ENCODE measurements around the gene MMS22L. TPM values are rescaled to one million over a fixed set of nuclear protein-coding genes. Genes with fewer than 3 reads are reported as not detected.

The MMS22L gene
- polyA plus RNA-seq, 1 donor (not counting 4 experiments of a cell fraction or from before 2014, with no cell fraction given) = 14.3 TPM

- no peak overlapping the region for H3K9ac ChIP-seq (ENCODE audit: control insufficient read depth, extremely low read depth, insufficient read depth, low read length)
- TF ChIP-seq CTCF (optimal IDR thresholded peaks at IDR 0.05 in 1 of 3, IDR thresholded peaks at IDR 0.05 in 1 of 3, conservative IDR thresholded peaks at IDR 0.05 in 1 of 3; ENCODE audit: extremely low read depth in 1 of 3, insufficient read depth in 2 of 3, low read length in 3 of 3) = no peak
- TF ChIP-seq EZH2 (IDR thresholded peaks at IDR 0.05; ENCODE audit: low read length) = no peak
- peaks cover 2 to 4% of the 10 kb centered on the region in 2 experiments for H3K36me3 ChIP-seq (ENCODE audit: control insufficient read depth in 2 of 2, extremely low read depth in 1 of 2, insufficient read depth in 2 of 2, low read length in 2 of 2)
- no peak overlapping the region for H3K4me3 ChIP-seq (ENCODE audit: control insufficient read depth in 2 of 3, extremely low read depth in 1 of 3, insufficient read depth in 2 of 3, low read depth in 1 of 3, low read length in 3 of 3)
- FAIRE-seq (peak; percentile 5), DNase-seq (ENCODE audit: low read depth, low spot score) (no peak)
- no peak overlapping the region for H2AFZ ChIP-seq (ENCODE audit: control insufficient read depth, low read length)
- no peak overlapping the region for H3K27ac ChIP-seq (ENCODE audit: control insufficient read depth, insufficient read depth, low read length)
- no peaks in the 10 kb centered on the region for H4K20me1 ChIP-seq (ENCODE audit: control insufficient read depth, extremely low read depth, insufficient read depth, low read length)
- no peak overlapping the region for H3K4me2 ChIP-seq (ENCODE audit: control insufficient read depth, extremely low read depth, insufficient read depth, low read depth, low read length)
- H3K9me1 ChIP-seq (ENCODE audit: control insufficient read depth, extremely low read depth, insufficient read depth, low read length) = no peaks in the 10 kb centered on the region
- H3K27me3 ChIP-seq (ENCODE audit: control insufficient read depth, extremely low read depth, insufficient read depth, low read length) = no peaks in the 10 kb centered on the region
- dilution Hi-C loops (cut with MboI; ENCODE audit: extremely low pct_ligation_motif_present, low sequenced_read_pairs) = no loop called here
- H3K79me2 ChIP-seq (ENCODE audit: control insufficient read depth, insufficient read depth, low read length) = no peaks in the 10 kb centered on the region
- no peaks in the 10 kb centered on the region for H3K4me1 ChIP-seq (ENCODE audit: control insufficient read depth, extremely low read depth, insufficient read depth, low read length)
- no peaks in the 10 kb centered on the region for H3K9me3 ChIP-seq (ENCODE audit: control insufficient read depth, low read depth, low read length)
Measured at GRCh38 chr6:97222903-97223302, 60.1 kb downstream of the MMS22L start.

DNA sequence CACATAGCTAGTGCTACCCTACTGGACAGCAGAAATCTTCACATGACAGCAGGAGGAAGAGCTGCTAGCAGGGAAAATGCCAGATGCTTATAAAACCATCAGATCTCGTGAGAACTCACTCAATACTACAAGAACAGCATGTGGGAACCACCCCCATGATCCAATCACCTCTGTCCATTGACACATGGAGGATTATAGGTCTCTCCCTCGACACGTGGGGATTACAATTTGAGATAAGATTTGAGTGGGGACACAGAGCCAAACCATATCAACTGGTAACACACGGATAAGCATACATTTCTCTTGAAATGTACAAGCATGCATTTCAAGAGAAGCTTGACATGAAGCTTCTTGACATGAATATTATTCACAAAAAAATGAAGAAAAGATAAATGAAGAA is 64.1 kb downstream of the MMS22L start:
- Histone ChIP-seq H3K27me3 (ENCODE audit: control insufficient read depth, extremely low read depth, insufficient read depth, low read length) (no peaks in the 10 kb centered on the region), H2AFZ (ENCODE audit: control insufficient read depth, low read length) (no peak overlapping the region), H3K79me2 (ENCODE audit: control insufficient read depth, insufficient read depth, low read length) (no peaks in the 10 kb centered on the region), H3K27ac (ENCODE audit: control insufficient read depth, insufficient read depth, low read length) (no peak overlapping the region), H3K36me3 (ENCODE audit: control insufficient read depth in 2 of 2, extremely low read depth in 1 of 2, insufficient read depth in 2 of 2, low read length in 2 of 2) (no peaks in the 10 kb centered on the region), H3K4me2 (ENCODE audit: control insufficient read depth, extremely low read depth, insufficient read depth, low read depth, low read length) (no peak overlapping the region), H3K9ac (ENCODE audit: control insufficient read depth, extremely low read depth, insufficient read depth, low read length) (no peak overlapping the region), H3K9me1 (ENCODE audit: control insufficient read depth, extremely low read depth, insufficient read depth, low read length) (no peaks in the 10 kb centered on the region), H3K9me3 (ENCODE audit: control insufficient read depth, low read depth, low read length) (no peaks in the 10 kb centered on the region), H3K4me1 (ENCODE audit: control insufficient read depth, extremely low read depth, insufficient read depth, low read length) (no peaks in the 10 kb centered on the region), H3K4me3 (ENCODE audit: control insufficient read depth in 2 of 3, extremely low read depth in 1 of 3, insufficient read depth in 2 of 3, low read depth in 1 of 3, low read length in 3 of 3) (no peak overlapping the region), H4K20me1 (ENCODE audit: control insufficient read depth, extremely low read depth, insufficient read depth, low read length) (no peaks in the 10 kb centered on the region)
- dilution Hi-C loops (cut with MboI; ENCODE audit: extremely low pct_ligation_motif_present, low sequenced_read_pairs) = no loop called here
- FAIRE-seq (no peak), DNase-seq (ENCODE audit: low read depth, low spot score) (no peak)
- TF ChIP-seq EZH2 (IDR thresholded peaks at IDR 0.05; ENCODE audit: low read length) (no peak), CTCF (optimal IDR thresholded peaks at IDR 0.05 in 1 of 3, IDR thresholded peaks at IDR 0.05 in 1 of 3, conservative IDR thresholded peaks at IDR 0.05 in 1 of 3; ENCODE audit: extremely low read depth in 1 of 3, insufficient read depth in 2 of 3, low read length in 3 of 3) (no peak)
